Mucosa of stomach (tissue), 1 donor: ENCODE results near the gene ALMS1.
A peak's percentile ranks its signal among the peaks of the same experiment; 100 is the strongest.

Experiments
- H3K27me3 ChIP-seq: one replicate; pipeline ENCODE4 v1.7.0; 2013; ENCODE audit warnings: mild to moderate bottlenecking, low read length; ENCODE audit not compliant: control insufficient read depth, insufficient read depth
- H3K36me3 ChIP-seq: one replicate; pipeline ENCODE4 v1.7.0; 2013; ENCODE audit warnings: low read length; ENCODE audit not compliant: control insufficient read depth, insufficient read depth
- H3K4me1 ChIP-seq: one replicate; pipeline ENCODE4 v1.7.0; 2013; ENCODE audit warnings: mild to moderate bottlenecking, low read length; ENCODE audit not compliant: control insufficient read depth, insufficient read depth
- H3K4me3 ChIP-seq: one replicate; pipeline ENCODE4 v1.7.0; 2013; ENCODE audit warnings: low read length
- H3K9ac ChIP-seq: one replicate; pipeline ENCODE4 v1.7.0; 2013; ENCODE audit warnings: mild to moderate bottlenecking, low read length, moderate library complexity
- H3K9me3 ChIP-seq: one replicate; pipeline ENCODE4 v1.7.0; 2013; ENCODE audit warnings: mild to moderate bottlenecking, low read length, moderate library complexity; ENCODE audit not compliant: control insufficient read depth
- donor health status: Pancreatic carcinoma.

ALMS1 gene

DNA sequence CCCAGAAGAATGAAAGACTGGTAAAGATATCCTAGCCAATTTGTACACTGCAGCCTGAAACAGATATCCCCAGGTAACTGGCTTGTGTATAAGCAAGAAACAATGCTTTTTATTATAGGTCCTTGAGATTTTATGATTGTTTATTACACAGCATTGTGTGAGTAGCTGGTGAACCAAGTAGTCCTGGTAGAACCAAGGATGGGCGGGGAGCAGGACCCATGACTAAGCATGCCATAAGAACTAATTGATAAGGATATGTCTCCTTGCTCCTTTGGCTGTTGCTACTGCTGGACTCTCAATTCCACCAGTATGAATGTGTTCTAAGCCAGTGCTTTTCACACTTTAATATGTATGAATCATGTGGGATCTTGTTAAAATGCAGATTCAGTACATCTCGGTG lies 12.3 kb upstream of the ALMS1 start:
- H3K9ac ChIP-seq = no peak overlapping the region
- H3K4me1 ChIP-seq = no peaks in the 10 kb centered on the region
- no peaks in the 10 kb centered on the region for H3K27me3 ChIP-seq
- H3K4me3 ChIP-seq = no peak overlapping the region
- H3K36me3 ChIP-seq = no peaks in the 10 kb centered on the region
- no peaks in the 10 kb centered on the region for H3K9me3 ChIP-seq

DNA sequence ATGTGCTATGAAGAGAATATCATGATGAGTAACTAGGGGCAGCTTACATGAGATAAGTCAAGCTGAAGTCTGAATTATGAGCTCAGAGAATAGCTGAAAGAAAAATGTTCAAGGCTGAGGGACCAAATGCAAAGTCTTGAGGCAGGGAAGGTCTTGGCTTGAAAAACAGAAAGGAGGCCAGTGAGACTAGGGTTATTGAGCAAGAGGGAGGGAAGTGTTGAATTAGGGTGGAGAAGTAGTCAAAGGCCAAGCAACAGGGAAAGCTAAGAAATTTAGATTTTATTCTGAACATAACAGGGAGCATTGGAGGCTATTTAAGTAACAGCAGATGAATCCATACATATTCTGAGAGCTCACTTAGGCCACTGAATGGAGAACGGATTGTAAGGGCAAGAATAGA lies 11.4 kb upstream of the ALMS1 start:
- H3K4me1 ChIP-seq = no peaks in the 10 kb centered on the region

DNA sequence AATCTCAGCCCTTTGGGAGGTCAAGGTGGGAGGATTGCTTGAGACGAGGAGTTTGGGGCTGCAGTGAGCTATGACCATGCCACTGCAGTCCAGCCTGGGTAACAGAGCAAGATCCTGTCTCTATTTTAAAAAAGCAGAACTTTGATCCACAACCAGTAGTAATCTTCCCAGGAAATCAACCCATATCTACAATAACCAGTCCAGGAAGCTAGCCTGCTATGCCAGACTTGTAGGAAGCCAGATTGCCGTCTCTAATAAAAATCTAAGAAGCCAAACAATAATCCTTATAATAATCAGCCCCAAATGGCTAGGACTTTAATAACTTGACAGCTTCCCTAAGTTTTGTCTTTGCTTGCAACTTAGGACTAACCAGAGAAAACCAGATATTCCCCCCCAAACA lies 9.0 kb upstream of the ALMS1 start:
- H3K4me1 ChIP-seq = no peaks in the 10 kb centered on the region
- no peaks in the 10 kb centered on the region for H3K36me3 ChIP-seq
- no peak overlapping the region for H3K4me3 ChIP-seq
- H3K9ac ChIP-seq = no peak overlapping the region
- no peaks in the 10 kb centered on the region for H3K9me3 ChIP-seq
- H3K27me3 ChIP-seq = no peaks in the 10 kb centered on the region

More for the DNA sequence above, 11.4 kb upstream of the ALMS1 start:
- no peak overlapping the region for H3K9ac ChIP-seq
- H3K27me3 ChIP-seq = no peaks in the 10 kb centered on the region
- H3K9me3 ChIP-seq = no peaks in the 10 kb centered on the region
- no peaks in the 10 kb centered on the region for H3K36me3 ChIP-seq
- no peak overlapping the region for H3K4me3 ChIP-seq

DNA sequence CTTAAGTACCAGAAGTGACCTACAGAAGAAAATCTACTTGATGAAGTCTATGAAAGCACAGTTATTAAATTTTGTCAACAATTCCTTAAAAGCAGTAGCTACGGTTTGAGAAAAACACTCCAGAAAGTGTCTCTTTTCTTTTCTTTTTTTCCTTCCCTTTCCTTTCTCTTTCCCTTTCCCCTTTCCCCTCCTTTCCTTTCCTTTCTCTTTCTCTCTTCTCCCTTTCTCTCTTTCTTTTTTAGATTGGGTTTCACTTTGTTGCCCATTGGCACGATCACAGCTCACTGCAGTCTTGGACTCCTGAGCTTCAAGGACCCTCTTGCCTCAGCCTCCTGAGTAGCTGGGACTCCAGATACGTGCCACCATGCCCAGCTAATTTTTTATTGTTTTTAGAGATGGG lies 2.6 kb upstream of the ALMS1 start:
- H3K9ac ChIP-seq = no peak overlapping the region
- H3K4me1 ChIP-seq = no peaks in the 10 kb centered on the region
- no peaks in the 10 kb centered on the region for H3K27me3 ChIP-seq
- no peaks in the 10 kb centered on the region for H3K36me3 ChIP-seq
- H3K9me3 ChIP-seq = no peaks in the 10 kb centered on the region
- no peak overlapping the region for H3K4me3 ChIP-seq

DNA sequence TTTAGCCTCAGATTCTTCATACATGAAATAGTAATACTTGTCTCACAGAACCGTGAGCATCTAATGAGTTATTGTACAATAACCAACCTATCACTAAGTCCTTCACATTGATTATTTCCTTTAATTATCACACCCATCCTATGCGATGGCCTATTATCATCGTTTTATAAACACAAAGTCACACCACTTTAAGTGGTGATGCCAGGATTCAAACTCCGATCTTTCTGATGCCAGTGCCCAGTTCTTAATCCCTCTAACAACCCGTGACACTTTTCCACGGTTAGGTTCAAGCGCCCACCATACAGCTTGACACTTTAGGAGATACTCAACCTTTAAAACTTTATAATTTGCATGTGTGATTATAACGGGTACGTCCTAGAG lies 523 bp upstream of the ALMS1 start:
- H3K27me3 ChIP-seq = no peaks in the 10 kb centered on the region
- H3K4me1 ChIP-seq = no peaks in the 10 kb centered on the region
- H3K36me3 ChIP-seq = no peaks in the 10 kb centered on the region
- H3K4me3 ChIP-seq = peak overlapping the region; percentile 70
- H3K9ac ChIP-seq = peak overlapping the region; percentile 69
- no peaks in the 10 kb centered on the region for H3K9me3 ChIP-seq

DNA sequence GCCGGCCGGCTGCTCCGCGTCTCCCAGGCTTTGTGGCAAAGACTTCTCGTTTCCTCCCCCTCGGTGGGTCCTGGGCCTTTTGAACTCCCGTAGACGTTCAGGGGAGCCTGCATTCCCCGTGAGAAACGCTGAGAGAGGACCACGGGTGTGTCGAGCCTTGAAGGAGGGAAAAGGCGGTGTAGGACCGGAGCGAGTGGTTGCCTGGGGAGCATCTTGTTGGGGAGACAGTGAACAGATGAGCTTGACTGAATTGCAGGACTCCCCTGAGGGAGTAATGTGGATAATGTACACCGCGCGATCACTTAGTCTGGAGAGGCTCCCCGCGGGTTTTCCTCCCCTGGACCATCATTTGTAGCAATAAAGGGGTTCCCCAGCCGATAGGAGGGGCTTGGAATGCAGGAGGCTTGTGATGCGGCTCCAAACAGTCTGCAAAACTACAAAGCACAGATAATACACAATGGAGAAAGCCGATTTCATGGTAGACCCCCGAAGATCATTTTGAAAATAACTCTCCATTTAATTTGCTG lies 769 bp downstream of the ALMS1 start:
- Histone ChIP-seq H3K27me3 (no peaks in the 10 kb centered on the region), H3K4me1 (no peaks in the 10 kb centered on the region), H3K4me3 (peak overlapping the region; percentile 87), H3K36me3 (no peaks in the 10 kb centered on the region), H3K9me3 (no peaks in the 10 kb centered on the region), H3K9ac (peak overlapping the region; percentile 71)

DNA sequence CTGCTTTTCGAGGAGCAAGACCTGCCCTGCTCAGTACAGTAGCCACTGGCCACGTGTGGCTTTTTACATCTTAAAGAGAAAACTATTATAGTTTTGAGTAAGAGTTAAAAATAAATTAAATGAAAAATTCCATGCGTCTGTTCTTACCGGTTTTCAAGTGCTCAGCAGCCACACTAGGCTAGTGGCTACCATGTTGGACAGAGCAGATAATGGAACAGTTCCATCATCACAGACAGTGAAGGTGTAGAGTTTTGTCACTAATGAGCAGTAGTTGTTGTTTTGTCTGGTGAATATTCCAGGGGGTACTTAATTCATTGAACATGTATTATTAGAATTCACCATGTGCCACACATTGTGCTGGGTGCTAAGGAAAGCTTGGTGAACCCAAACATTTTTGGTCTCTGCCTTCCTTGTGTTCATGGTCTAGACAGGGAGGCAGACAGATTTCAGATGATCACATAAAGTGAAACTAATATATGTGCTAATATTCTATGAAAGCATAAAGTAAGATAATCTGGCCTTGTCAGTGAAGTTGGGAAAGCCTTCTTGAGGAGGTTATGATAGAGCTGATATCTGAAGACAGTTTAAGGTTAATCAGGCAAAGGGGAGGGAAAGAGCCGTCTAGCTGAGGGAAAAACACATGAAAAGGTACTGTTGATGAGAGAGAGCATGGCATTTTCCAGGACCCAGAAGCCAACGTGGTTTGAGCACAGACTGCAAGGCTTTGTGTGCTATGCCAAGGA lies 1.4 kb downstream of the ALMS1 start:
- H3K9me3 ChIP-seq = no peaks in the 10 kb centered on the region
- H3K9ac ChIP-seq = peak overlapping the region; percentile 71
- H3K36me3 ChIP-seq = no peaks in the 10 kb centered on the region
- H3K4me3 ChIP-seq = no peak overlapping the region
- no peaks in the 10 kb centered on the region for H3K4me1 ChIP-seq
- no peaks in the 10 kb centered on the region for H3K27me3 ChIP-seq

DNA sequence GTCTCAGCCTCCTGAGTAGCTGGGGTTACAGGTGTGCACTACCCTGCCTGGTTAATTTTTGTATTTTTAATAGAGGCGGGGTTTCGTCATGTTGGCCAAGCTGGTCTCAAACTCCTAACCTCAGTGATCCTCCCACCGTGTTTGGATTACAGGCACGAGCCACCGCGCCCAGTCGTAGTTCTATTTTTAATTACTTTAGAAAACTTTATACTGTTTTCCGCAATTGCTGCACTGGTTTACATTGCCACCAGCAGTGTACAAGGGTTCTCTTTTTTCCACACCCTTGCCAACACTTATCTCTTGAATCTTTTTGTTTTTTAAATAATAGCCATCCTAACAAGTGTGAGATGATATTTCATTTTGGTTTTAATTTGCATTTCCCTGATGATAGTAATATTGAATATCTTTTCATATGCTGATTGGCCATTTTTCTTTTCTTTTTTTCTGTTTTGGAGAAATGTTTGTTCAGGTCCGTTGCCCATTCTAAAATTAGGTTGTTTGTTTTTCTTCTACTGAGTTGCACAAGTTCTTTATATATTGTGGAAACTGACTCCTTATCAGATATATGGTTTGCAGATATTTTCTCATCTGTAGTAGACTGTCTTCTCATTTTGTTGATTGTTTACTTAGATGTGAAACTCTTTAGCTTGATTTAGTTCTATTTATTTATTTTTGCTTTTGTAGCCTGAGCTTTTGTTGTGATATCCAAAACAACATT lies 16.9 kb downstream of the ALMS1 start:
- H3K9me3 ChIP-seq = no peaks in the 10 kb centered on the region
- H3K9ac ChIP-seq = no peak overlapping the region
- H3K4me1 ChIP-seq = no peaks in the 10 kb centered on the region
- no peak overlapping the region for H3K4me3 ChIP-seq
- H3K27me3 ChIP-seq = no peaks in the 10 kb centered on the region
- H3K36me3 ChIP-seq = no peaks in the 10 kb centered on the region

DNA sequence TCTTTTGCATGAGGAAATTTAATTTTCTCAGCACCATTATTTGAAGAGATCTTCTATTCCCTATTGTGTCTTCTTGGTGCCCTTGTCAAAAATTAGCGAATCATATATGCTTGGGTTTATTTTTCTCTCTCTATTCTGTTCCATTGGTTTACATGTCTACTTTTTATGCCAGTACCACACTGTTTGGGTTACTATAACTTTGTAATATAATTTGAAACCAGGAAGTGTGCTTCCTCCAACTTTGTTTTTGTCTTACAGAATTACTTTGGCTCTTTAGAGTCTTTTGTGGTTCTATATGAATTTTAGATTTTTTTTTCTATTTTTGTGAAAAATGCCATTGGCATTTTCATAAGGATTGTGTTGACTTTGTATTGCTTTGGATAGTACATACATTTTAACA lies 17.6 kb downstream of the ALMS1 start:
- H3K4me3 ChIP-seq = no peak overlapping the region
- no peaks in the 10 kb centered on the region for H3K27me3 ChIP-seq
- H3K4me1 ChIP-seq = no peaks in the 10 kb centered on the region
- no peaks in the 10 kb centered on the region for H3K36me3 ChIP-seq
- H3K9ac ChIP-seq = no peak overlapping the region
- no peaks in the 10 kb centered on the region for H3K9me3 ChIP-seq

DNA sequence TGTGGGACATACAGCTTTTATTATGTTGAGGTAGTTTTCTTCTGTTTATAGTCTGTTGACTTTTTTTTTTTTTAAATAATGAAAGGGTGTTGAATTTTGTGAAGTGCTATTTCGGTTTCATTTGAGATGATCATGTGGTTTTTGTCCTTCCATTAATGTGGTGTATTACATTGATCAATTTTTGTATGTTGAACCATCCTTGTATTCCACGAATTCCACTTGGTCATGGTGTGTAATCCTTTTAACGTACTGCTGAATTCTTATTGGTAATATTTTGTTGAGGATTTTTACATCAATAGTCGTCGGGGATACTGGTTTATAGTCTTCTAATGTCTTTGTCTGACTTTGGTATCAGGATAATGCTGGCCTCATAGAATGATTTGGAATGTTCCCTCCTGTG lies 18.8 kb downstream of the ALMS1 start:
- no peak overlapping the region for H3K9ac ChIP-seq
- no peaks in the 10 kb centered on the region for H3K4me1 ChIP-seq
- H3K4me3 ChIP-seq = no peak overlapping the region
- H3K36me3 ChIP-seq = no peaks in the 10 kb centered on the region
- H3K9me3 ChIP-seq = no peaks in the 10 kb centered on the region
- no peaks in the 10 kb centered on the region for H3K27me3 ChIP-seq

DNA sequence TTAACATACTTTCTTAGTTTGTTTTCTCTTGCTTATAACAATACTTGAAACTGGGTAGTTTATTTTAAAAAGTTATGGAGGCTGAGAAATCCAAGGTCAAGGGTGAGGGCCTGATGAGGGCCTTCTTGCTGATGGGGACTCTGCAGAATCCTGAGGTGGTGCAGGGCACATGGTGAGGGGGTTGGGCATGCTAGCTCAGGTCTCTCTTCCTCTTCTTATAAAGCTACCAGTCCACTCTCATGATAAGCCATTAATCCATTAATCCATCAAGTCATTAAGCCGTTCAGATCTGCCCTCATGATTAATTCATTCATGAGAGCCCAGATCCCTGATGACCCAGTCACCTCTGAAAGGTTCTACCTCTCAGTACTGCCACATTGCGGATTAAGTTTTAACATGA lies 21.4 kb downstream of the ALMS1 start:
- Histone ChIP-seq H3K27me3 (no peaks in the 10 kb centered on the region), H3K36me3 (no peaks in the 10 kb centered on the region), H3K4me1 (no peaks in the 10 kb centered on the region), H3K9ac (no peak overlapping the region), H3K9me3 (no peaks in the 10 kb centered on the region), H3K4me3 (no peak overlapping the region)

DNA sequence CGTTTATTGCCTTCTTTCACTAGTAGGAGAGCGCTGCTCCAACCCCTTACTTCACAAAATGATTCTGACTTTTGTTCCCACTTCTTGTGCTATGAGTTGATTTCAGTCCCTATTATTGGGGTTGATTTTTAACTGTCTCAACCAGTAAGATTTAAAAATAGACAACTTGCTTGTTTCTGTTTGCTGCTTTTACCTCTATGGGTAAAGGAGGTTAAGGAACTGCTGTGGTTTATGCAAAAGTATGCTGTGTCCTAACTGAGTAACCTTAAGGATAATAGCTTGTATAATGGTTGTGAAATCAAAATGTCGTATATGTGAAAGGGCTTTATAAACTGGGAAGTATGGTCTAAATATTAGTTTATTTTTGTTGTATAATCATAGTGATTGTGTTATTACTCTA lies 22.6 kb downstream of the ALMS1 start:
- Histone ChIP-seq H3K27me3 (no peaks in the 10 kb centered on the region), H3K9me3 (no peaks in the 10 kb centered on the region), H3K4me3 (no peak overlapping the region), H3K9ac (no peak overlapping the region), H3K4me1 (no peaks in the 10 kb centered on the region), H3K36me3 (no peaks in the 10 kb centered on the region)
